Measurements from ENCODE around the gene RHOXF2. TPM values are rescaled to one million over a fixed set of nuclear protein-coding genes. Genes with fewer than 3 reads are reported as not detected.
"Not testable (repeated sequence)": the region's sequence is repeated elsewhere in the genome, so short reads cannot be mapped to it uniquely, and the experiment has no call there.

RHOXF2 gene
- total RNA-seq, 5 donors from 2014 or later (not counting 1 experiment from before 2014, with no cell fraction given): 0.09 to 0.10 TPM; not detected in 3

GRCh38 chrX:120145295-120145925, 13.0 kb upstream of the RHOXF2 start:
- Histone ChIP-seq H3K9me3 (no peaks in the 10 kb centered on the region), H3K4me1 (ENCODE audit: control insufficient read depth in 1 of 2, extremely low read depth in 1 of 2, insufficient read depth in 2 of 2, low read length in 2 of 2) (peaks cover 2 to 9% of the 10 kb centered on the region in 2 experiments), H3K4me3 (ENCODE audit: control insufficient read depth in 1 of 2, extremely low read depth in 1 of 2, low read length in 1 of 2) (no peak overlapping the region), H3K36me3 (ENCODE audit: control insufficient read depth in 2 of 2, extremely low read depth in 1 of 2, insufficient read depth in 1 of 2, low read length in 1 of 2) (no peaks in the 10 kb centered on the region), H3K27me3 (replicated peaks in 1 of 2; ENCODE audit: control insufficient read depth in 2 of 2, extremely low read depth in 1 of 2, insufficient read depth in 2 of 2, low read length in 1 of 2) (no peaks in the 10 kb centered on the region), H3K27ac (ENCODE audit: low read length) (no peak overlapping the region)
- H3K4me1 Mint-ChIP-seq: peaks cover 12 to 37% (median 32%) of the 10 kb centered on the region in 3 donors
- ATAC-seq (replicated peaks in 1 of 4): peak in 3 of 4 experiments; percentile 9 to 34 (median 29)
- no peak overlapping the region for H3K4me3 Mint-ChIP-seq
- CTCF ChIA-PET: interaction anchor here in 1 of 2 donors (0.6 kb wide), 1 partner anchor 307 kb away, joined by 10 read pairs; no protein-coding TSS in a partner anchor
- H3K27me3 Mint-ChIP-seq: peaks cover 0 to 15% of the 10 kb centered on the region in 2 donors
- peak overlapping the region in 1 of 2 donors; percentile 49 for H3K27ac Mint-ChIP-seq
- POLR2A ChIA-PET: interaction anchor here in 1 of 2 donors (0.6 kb wide), 1 partner anchor 234 kb away, joined by 4 read pairs; no protein-coding TSS in a partner anchor
- peak in 3 of 35 experiments; percentile 0 to 13 (median 1) for DNase-seq
- no peaks in the 10 kb centered on the region for H3K9me3 Mint-ChIP-seq
- no CpG with 5 or more reads among the region's 4 CpGs for WGBS (ENCODE audit: insufficient coverage)
- peaks cover 5% of the 10 kb centered on the region for H3K36me3 Mint-ChIP-seq

- POLR2A ChIA-PET: interaction anchor here in 1 of 2 donors (0.6 kb wide), 1 partner anchor 233 kb away, joined by 4 read pairs; no protein-coding TSS in a partner anchor
- H3K4me3 ChIP-seq (ENCODE audit: control insufficient read depth in 1 of 2, extremely low read depth in 1 of 2, low read length in 1 of 2); H3K27ac Mint-ChIP-seq; H3K4me1 ChIP-seq (ENCODE audit: control insufficient read depth in 1 of 2, extremely low read depth in 1 of 2, insufficient read depth in 2 of 2, low read length in 2 of 2); H3K27ac ChIP-seq (ENCODE audit: low read length); H3K4me3 Mint-ChIP-seq; H3K27me3 ChIP-seq (replicated peaks in 1 of 2; ENCODE audit: control insufficient read depth in 2 of 2, extremely low read depth in 1 of 2, insufficient read depth in 2 of 2, low read length in 1 of 2); CTCF ChIA-PET; H3K9me3 ChIP-seq; ATAC-seq (replicated peaks in 1 of 4); H3K36me3 Mint-ChIP-seq; H3K9me3 Mint-ChIP-seq; H3K36me3 ChIP-seq (ENCODE audit: control insufficient read depth in 2 of 2, extremely low read depth in 1 of 2, insufficient read depth in 1 of 2, low read length in 1 of 2); DNase-seq: not testable (repeated sequence)
- 100% methylated on average over 1 of the region's 1 CpG for WGBS (ENCODE audit: insufficient coverage)
- peaks cover 12 to 34% (median 25%) of the 10 kb centered on the region in 3 donors for H3K4me1 Mint-ChIP-seq
- H3K27me3 Mint-ChIP-seq: peaks cover 0 to 11% of the 10 kb centered on the region in 2 donors
Observed at GRCh38 chrX:120146323-120146722, 12.1 kb upstream of the RHOXF2 start.

GRCh38 chrX:120147537-120147936, 10.9 kb upstream of the RHOXF2 start:
- ChIA-PET POLR2A (no interaction called here), CTCF (no interaction called here)
- H3K27me3 Mint-ChIP-seq: peaks cover 0 to 8% of the 10 kb centered on the region in 2 donors
- no peak for ATAC-seq (replicated peaks in 1 of 4)
- peaks cover 12 to 26% (median 25%) of the 10 kb centered on the region in 3 donors for H3K4me1 Mint-ChIP-seq
- WGBS (ENCODE audit: insufficient coverage): 100% methylated on average over 1 of the region's 8 CpGs
- H3K9me3 Mint-ChIP-seq: no peaks in the 10 kb centered on the region
- Histone ChIP-seq H3K27me3 (replicated peaks in 1 of 2; ENCODE audit: control insufficient read depth in 2 of 2, extremely low read depth in 1 of 2, insufficient read depth in 2 of 2, low read length in 1 of 2) (no peaks in the 10 kb centered on the region), H3K4me1 (ENCODE audit: control insufficient read depth in 1 of 2, extremely low read depth in 1 of 2, insufficient read depth in 2 of 2, low read length in 2 of 2) (peaks cover 2 to 9% of the 10 kb centered on the region in 2 experiments), H3K9me3 (no peaks in the 10 kb centered on the region), H3K36me3 (ENCODE audit: control insufficient read depth in 2 of 2, extremely low read depth in 1 of 2, insufficient read depth in 1 of 2, low read length in 1 of 2) (no peaks in the 10 kb centered on the region), H3K4me3 (ENCODE audit: control insufficient read depth in 1 of 2, extremely low read depth in 1 of 2, low read length in 1 of 2) (no peak overlapping the region), H3K27ac (ENCODE audit: low read length) (no peak overlapping the region)
- H3K4me3 Mint-ChIP-seq: no peak overlapping the region
- H3K27ac Mint-ChIP-seq: no peak overlapping the region
- peaks cover 5% of the 10 kb centered on the region for H3K36me3 Mint-ChIP-seq
- no peak for DNase-seq

GRCh38 chrX:120150109-120150744, 8.2 kb upstream of the RHOXF2 start:
- H3K36me3 Mint-ChIP-seq; CTCF ChIA-PET; H3K27me3 Mint-ChIP-seq; H3K9me3 ChIP-seq; POLR2A ChIA-PET; H3K27ac Mint-ChIP-seq; H3K27me3 ChIP-seq (replicated peaks in 1 of 2; ENCODE audit: control insufficient read depth in 2 of 2, extremely low read depth in 1 of 2, insufficient read depth in 2 of 2, low read length in 1 of 2); DNase-seq; H3K4me1 ChIP-seq (ENCODE audit: control insufficient read depth in 1 of 2, extremely low read depth in 1 of 2, insufficient read depth in 2 of 2, low read length in 2 of 2); ATAC-seq (replicated peaks in 1 of 4); H3K9me3 Mint-ChIP-seq; H3K36me3 ChIP-seq (ENCODE audit: control insufficient read depth in 2 of 2, extremely low read depth in 1 of 2, insufficient read depth in 1 of 2, low read length in 1 of 2); H3K4me3 Mint-ChIP-seq; H3K27ac ChIP-seq (ENCODE audit: low read length); H3K4me3 ChIP-seq (ENCODE audit: control insufficient read depth in 1 of 2, extremely low read depth in 1 of 2, low read length in 1 of 2): not testable (repeated sequence)
- WGBS (ENCODE audit: insufficient coverage): no CpG with 5 or more reads among the region's 12 CpGs
- H3K4me1 Mint-ChIP-seq: peaks cover 10 to 14% (median 10%) of the 10 kb centered on the region in 3 donors

GRCh38 chrX:120159086-120159485, 673 bp downstream of the RHOXF2 start:
- H3K27me3 Mint-ChIP-seq; H3K4me3 Mint-ChIP-seq; H3K27me3 ChIP-seq (replicated peaks in 1 of 2; ENCODE audit: control insufficient read depth in 2 of 2, extremely low read depth in 1 of 2, insufficient read depth in 2 of 2, low read length in 1 of 2); ATAC-seq (replicated peaks in 1 of 4); DNase-seq; H3K4me3 ChIP-seq (ENCODE audit: control insufficient read depth in 1 of 2, extremely low read depth in 1 of 2, low read length in 1 of 2); H3K36me3 Mint-ChIP-seq; H3K27ac Mint-ChIP-seq; H3K36me3 ChIP-seq (ENCODE audit: control insufficient read depth in 2 of 2, extremely low read depth in 1 of 2, insufficient read depth in 1 of 2, low read length in 1 of 2); H3K4me1 Mint-ChIP-seq; H3K9me3 ChIP-seq; H3K9me3 Mint-ChIP-seq; H3K4me1 ChIP-seq (ENCODE audit: control insufficient read depth in 1 of 2, extremely low read depth in 1 of 2, insufficient read depth in 2 of 2, low read length in 2 of 2); H3K27ac ChIP-seq (ENCODE audit: low read length); CTCF ChIA-PET; POLR2A ChIA-PET: not testable (repeated sequence)
- no CpG with 5 or more reads among the region's 33 CpGs for WGBS (ENCODE audit: insufficient coverage)

- no CpG with 5 or more reads among the region's 6 CpGs for WGBS (ENCODE audit: insufficient coverage)
- CTCF ChIA-PET; ATAC-seq (replicated peaks in 1 of 4): not testable (repeated sequence)
Observed at GRCh38 chrX:120193254-120193653, 34.8 kb downstream of the RHOXF2 start.

More at GRCh38 chrX:120193254-120193653, 34.8 kb downstream of the RHOXF2 start:
- H3K4me3 ChIP-seq (ENCODE audit: control insufficient read depth in 1 of 2, extremely low read depth in 1 of 2, low read length in 1 of 2); H3K27me3 ChIP-seq (replicated peaks in 1 of 2; ENCODE audit: control insufficient read depth in 2 of 2, extremely low read depth in 1 of 2, insufficient read depth in 2 of 2, low read length in 1 of 2); H3K4me3 Mint-ChIP-seq; H3K9me3 ChIP-seq; H3K27me3 Mint-ChIP-seq; H3K9me3 Mint-ChIP-seq; H3K36me3 Mint-ChIP-seq; POLR2A ChIA-PET; H3K27ac Mint-ChIP-seq; H3K4me1 ChIP-seq (ENCODE audit: control insufficient read depth in 1 of 2, extremely low read depth in 1 of 2, insufficient read depth in 2 of 2, low read length in 2 of 2); H3K36me3 ChIP-seq (ENCODE audit: control insufficient read depth in 2 of 2, extremely low read depth in 1 of 2, insufficient read depth in 1 of 2, low read length in 1 of 2); DNase-seq; H3K27ac ChIP-seq (ENCODE audit: low read length); H3K4me1 Mint-ChIP-seq: not testable (repeated sequence)
